PC-9 (cell line): ENCODE measurements around the gene AZU1. TPM values are rescaled to one million over a fixed set of nuclear protein-coding genes. Genes with fewer than 3 reads are reported as not detected.

Experiments
- BruUV-seq: library from RNA; stranded (reverse); fragments of 400-500 nt; replicated peaks from 2 replicates; lab custom pipeline; 2021; lab: Mats Ljungman, UMichigan
- CTCF ChIA-PET: fragments of 300-600 bp; sonication (Branson Sonifier 250); formaldehyde crosslinking; loops from one replicate; lab custom pipeline; 2022; ENCODE audit warnings: antibody characterized with exemption; lab: Charles Lee
- POLR2A ChIA-PET: fragments of 300-600 bp; sonication (Branson Sonifier 250); formaldehyde crosslinking; loops from one replicate; lab custom pipeline; 2022; ENCODE audit warnings: antibody characterized with exemption; ENCODE audit not compliant: unreplicated experiment; lab: Charles Lee
- DNase-seq, 2 experiments: peaks; one replicate each; pipeline versions ENCODE4 v3.0.0 to v3.0.0-alpha.2; 2015 to 2022; ENCODE audit warnings: mixed read lengths in 1 of 2
- H2AFZ ChIP-seq: fragments of 200-600 bp; sonication (generic); 2 replicates; pipeline ENCODE4 v1.8.1; 2017; ENCODE audit warnings: antibody characterized with exemption
- H3F3A ChIP-seq: fragments of 200-600 bp; sonication (generic); 2 replicates; pipeline ENCODE4 v1.8.1; 2017; ENCODE audit warnings: antibody characterized with exemption, mild to moderate bottlenecking, low read depth; ENCODE audit not compliant: insufficient read depth
- H3K27ac ChIP-seq: fragments of 200-600 bp; sonication (generic); 2 replicates; pipeline ENCODE4 v1.6.1; 2016; ENCODE audit warnings: mixed run types
- H3K27me3 ChIP-seq: fragments of 200-600 bp; sonication (generic); 2 replicates; pipeline ENCODE4 v1.6.1; 2016; ENCODE audit warnings: low read depth, mixed run types; ENCODE audit not compliant: insufficient read depth
- H3K36me3 ChIP-seq: fragments of 200-600 bp; sonication (generic); 2 replicates; pipeline ENCODE4 v1.6.1; 2016; ENCODE audit warnings: low read depth, mixed run types
- H3K4me1 ChIP-seq: fragments of 200-600 bp; sonication (generic); replicated peaks from 2 replicates; pipeline ENCODE4 v1.6.1; 2016; ENCODE audit warnings: mixed run types; ENCODE audit not compliant: insufficient read depth
- H3K4me2 ChIP-seq: fragments of 200-600 bp; sonication (generic); 2 replicates; pipeline ENCODE4 v1.6.1; 2017; ENCODE audit warnings: mixed run types
- H3K4me3 ChIP-seq: fragments of 200-600 bp; sonication (generic); 2 replicates; pipeline ENCODE4 v1.6.1; 2016; ENCODE audit warnings: mixed run types
- H3K79me2 ChIP-seq: fragments of 200-600 bp; sonication (generic); 2 replicates; pipeline ENCODE4 v1.6.1; 2017; ENCODE audit warnings: low read depth, mixed run types
- H3K9me2 ChIP-seq: fragments of 200-600 bp; sonication (generic); 2 replicates; pipeline ENCODE4 v1.8.1; 2017; ENCODE audit warnings: mild to moderate bottlenecking; ENCODE audit not compliant: insufficient read depth
- H3K9me3 ChIP-seq: fragments of 200-600 bp; sonication (generic); 2 replicates; pipeline ENCODE4 v1.8.1; 2016; ENCODE audit warnings: low read depth; ENCODE audit not compliant: insufficient read depth
- H4K20me1 ChIP-seq: fragments of 200-600 bp; sonication (generic); 2 replicates; pipeline ENCODE4 v1.8.1; 2017; ENCODE audit not compliant: insufficient read depth
- EZH2 ChIP-seq: fragments of 200-600 bp; sonication (generic); IDR thresholded peaks from 2 replicates; pipeline ENCODE4 v1.8.0; 2017; ENCODE audit warnings: antibody characterized with exemption, low read depth
- intact Hi-C: fragments of 100-400 bp; cut with micrococcal nuclease; formaldehyde crosslinking; loops from one replicate; pipeline ENCODE4 v1.10.0; 2022; ENCODE audit not compliant: unreplicated experiment
- total RNA-seq: library from RNA; stranded (reverse); gene quantifications from 2 replicates; pipeline ENCODE4 v1.2.3, GENCODE V29; 2021
- TF ChIP-seq, protein P1 (sequence below): fragments of 200-600 bp; sonication (generic); conservative IDR thresholded peaks from 2 replicates; pipeline ENCODE4 v1.6.1; 2017; ENCODE audit warnings: mixed run types, antibody characterized with exemption, mild to moderate bottlenecking, moderate library complexity

The AZU1 gene
- total RNA-seq, 1 experiment from 2014 or later: not detected

GRCh38 chr19:843180-843835 is 15.7 kb downstream of the AZU1 start:
- Histone ChIP-seq H3K27me3 (peaks cover 51% of the 10 kb centered on the region), H2AFZ (no peak overlapping the region), H3K4me2 (peak overlapping the region; percentile 82), H4K20me1 (no peaks in the 10 kb centered on the region), H3K4me3 (peak overlapping the region; percentile 44), H3K79me2 (no peaks in the 10 kb centered on the region), H3K27ac (no peak overlapping the region), H3K36me3 (no peaks in the 10 kb centered on the region), H3K9me3 (no peaks in the 10 kb centered on the region), H3K9me2 (no peaks in the 10 kb centered on the region), H3K4me1 (no peaks in the 10 kb centered on the region; the same call in 1 of the 2 replicates), H3F3A (0 out of 2 replicates have a peak, but pooled peaks cover 6% of the 10 kb centered on the region)
- intact Hi-C loops: no loop called here
- BruUV-seq: no TSS peak
- POLR2A ChIA-PET: no interaction called here
- CTCF ChIA-PET: interaction anchor here (0.6 kb wide), 1 partner anchor 309 kb away, joined by 4 read pairs; no protein-coding TSS in a partner anchor
- TF ChIP-seq EZH2: no peak
- TF ChIP-seq, protein P1, sequence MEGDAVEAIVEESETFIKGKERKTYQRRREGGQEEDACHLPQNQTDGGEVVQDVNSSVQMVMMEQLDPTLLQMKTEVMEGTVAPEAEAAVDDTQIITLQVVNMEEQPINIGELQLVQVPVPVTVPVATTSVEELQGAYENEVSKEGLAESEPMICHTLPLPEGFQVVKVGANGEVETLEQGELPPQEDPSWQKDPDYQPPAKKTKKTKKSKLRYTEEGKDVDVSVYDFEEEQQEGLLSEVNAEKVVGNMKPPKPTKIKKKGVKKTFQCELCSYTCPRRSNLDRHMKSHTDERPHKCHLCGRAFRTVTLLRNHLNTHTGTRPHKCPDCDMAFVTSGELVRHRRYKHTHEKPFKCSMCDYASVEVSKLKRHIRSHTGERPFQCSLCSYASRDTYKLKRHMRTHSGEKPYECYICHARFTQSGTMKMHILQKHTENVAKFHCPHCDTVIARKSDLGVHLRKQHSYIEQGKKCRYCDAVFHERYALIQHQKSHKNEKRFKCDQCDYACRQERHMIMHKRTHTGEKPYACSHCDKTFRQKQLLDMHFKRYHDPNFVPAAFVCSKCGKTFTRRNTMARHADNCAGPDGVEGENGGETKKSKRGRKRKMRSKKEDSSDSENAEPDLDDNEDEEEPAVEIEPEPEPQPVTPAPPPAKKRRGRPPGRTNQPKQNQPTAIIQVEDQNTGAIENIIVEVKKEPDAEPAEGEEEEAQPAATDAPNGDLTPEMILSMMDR: no peak
- peak in 1 of 2 experiments; percentile 41 for DNase-seq

DNA sequence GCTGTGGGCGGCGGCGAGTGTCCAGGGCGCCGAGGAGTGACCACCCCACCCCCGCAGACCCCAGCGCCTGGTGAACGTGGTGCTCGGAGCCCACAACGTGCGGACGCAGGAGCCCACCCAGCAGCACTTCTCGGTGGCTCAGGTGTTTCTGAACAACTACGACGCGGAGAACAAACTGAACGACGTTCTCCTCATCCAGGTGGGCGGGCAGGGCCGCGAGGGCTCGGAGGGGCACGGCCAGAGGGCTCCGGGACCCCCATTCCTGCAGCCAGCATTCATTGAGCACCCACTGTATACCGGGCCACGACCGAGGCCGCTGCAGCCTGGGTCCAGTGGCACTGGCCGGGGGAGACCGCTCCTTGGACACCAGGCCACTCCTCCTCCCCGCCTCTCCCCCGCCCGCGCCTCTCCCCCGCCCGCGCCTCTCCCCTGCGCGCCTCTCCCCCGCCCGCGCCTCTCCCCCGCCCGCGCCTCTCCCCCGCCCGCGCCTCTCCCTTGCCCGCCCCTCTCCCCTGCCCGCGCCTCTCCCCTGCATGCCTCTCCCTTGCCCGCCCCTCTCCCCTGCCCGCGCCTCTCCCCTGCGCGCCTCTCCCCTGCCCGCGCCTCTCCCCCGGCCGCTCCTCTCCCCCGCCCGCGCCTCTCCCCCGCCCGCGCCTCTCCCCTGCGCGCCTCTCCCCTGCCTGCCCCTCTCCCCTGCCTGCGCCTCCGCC is 16.4 kb downstream of the AZU1 start:
- H2AFZ ChIP-seq: no peak overlapping the region
- TF ChIP-seq EZH2: no peak
- TF ChIP-seq, protein P1: no peak
- H3K4me3 ChIP-seq: peak overlapping the region; percentile 44
- H3K9me3 ChIP-seq: no peaks in the 10 kb centered on the region
- no peaks in the 10 kb centered on the region for H3K79me2 ChIP-seq
- ChIA-PET POLR2A (no interaction called here), CTCF (no interaction called here)
- intact Hi-C loops: no loop called here
- no peaks in the 10 kb centered on the region for H3K36me3 ChIP-seq
- no peaks in the 10 kb centered on the region for H3K9me2 ChIP-seq
- peaks cover 57% of the 10 kb centered on the region for H3K27me3 ChIP-seq
- BruUV-seq: no TSS peak
- DNase-seq: no peak
- H3F3A ChIP-seq: peaks cover 8% of the 10 kb centered on the region; the same call in 1 of the 2 replicates
- no peak overlapping the region for H3K27ac ChIP-seq
- H3K4me1 ChIP-seq: no peaks in the 10 kb centered on the region; the same call in 1 of the 2 replicates
- H4K20me1 ChIP-seq: no peaks in the 10 kb centered on the region
- peak overlapping the region; percentile 82 for H3K4me2 ChIP-seq

- Histone ChIP-seq H3K4me3 (no peak overlapping the region; the same call in 1 of the 2 replicates), H3F3A (peaks cover 10% of the 10 kb centered on the region; the same call in 1 of the 2 replicates), H3K36me3 (no peaks in the 10 kb centered on the region), H3K4me2 (peak overlapping the region; percentile 51), H2AFZ (no peak overlapping the region), H3K79me2 (no peaks in the 10 kb centered on the region), H3K9me3 (no peaks in the 10 kb centered on the region), H3K27ac (no peak overlapping the region), H3K27me3 (peaks cover 57% of the 10 kb centered on the region), H3K4me1 (no peaks in the 10 kb centered on the region; the same call in 1 of the 2 replicates), H3K9me2 (no peaks in the 10 kb centered on the region), H4K20me1 (no peaks in the 10 kb centered on the region)
- BruUV-seq: no TSS peak
- no peak for DNase-seq
- POLR2A ChIA-PET: no interaction called here
- intact Hi-C loops: no loop called here
- CTCF ChIA-PET: interaction anchor here (0.6 kb wide), 1 partner anchor 20 kb away, joined by 8 read pairs; no protein-coding TSS in a partner anchor
- TF ChIP-seq, protein P1: no peak
- peak; percentile 55; the same call in 1 of the 2 replicates for TF ChIP-seq EZH2
Observed at GRCh38 chr19:844546-844971, 16.9 kb downstream of the AZU1 start.
